HT1080 (cell line): ENCODE measurements around the gene USP43. TPM values are rescaled to one million over a fixed set of nuclear protein-coding genes. Genes with fewer than 3 reads are reported as not detected.
"Not testable (repeated sequence)": the region's sequence is repeated elsewhere in the genome, so short reads cannot be mapped to it uniquely, and the experiment has no call there.

Experiments
- DNase-seq: peaks from one replicate; pipeline ENCODE4 v3.0.0-alpha.2; 2015; ENCODE audit warnings: low read depth
- total RNA-seq: library from RNA; depleted of rRNA; stranded (reverse); fragments of >200 nt; shearing (Covaris generic); gene quantifications from 2 replicates; pipeline ENCODE4 v1.2.3, GENCODE V29; 2014

The USP43 gene
- total RNA-seq, 1 experiment from 2014 or later: 0.84 TPM

GRCh38 chr17:9663511-9663910 is 18.2 kb downstream of the USP43 start:
- DNase-seq: not testable (repeated sequence)

DNA sequence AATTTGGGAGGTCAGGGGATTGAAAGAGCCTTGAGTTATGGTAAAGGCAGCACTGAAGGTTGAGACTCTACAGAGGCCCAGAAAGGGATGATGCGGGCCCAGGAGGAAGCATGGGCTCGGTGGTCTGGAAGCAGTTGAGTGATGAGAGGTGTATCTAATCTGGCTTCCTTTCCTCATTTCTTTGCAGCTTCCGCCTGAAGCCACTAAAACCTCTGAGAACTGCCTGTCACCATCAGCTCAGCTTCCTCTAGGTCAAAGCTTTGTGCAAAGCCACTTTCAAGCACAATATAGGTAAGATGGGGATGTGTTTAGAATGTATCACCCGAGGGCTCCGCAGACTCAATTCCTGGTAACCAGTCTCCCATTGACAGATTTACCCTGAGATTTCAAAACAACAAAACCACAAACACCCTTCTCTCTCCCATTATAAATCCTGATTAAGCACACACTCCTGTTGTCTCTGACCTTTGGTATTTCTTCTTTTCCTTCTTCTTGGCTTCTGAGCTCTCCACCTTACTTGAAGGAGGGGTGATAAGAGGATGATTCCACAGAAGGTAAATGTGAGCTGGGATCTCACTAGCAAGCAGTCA is 21.2 kb downstream of the USP43 start:
- DNase-seq: no peak

- peak; percentile 95 for DNase-seq
Observed at GRCh38 chr17:9668517-9668916, 23.2 kb downstream of the USP43 start.

DNA sequence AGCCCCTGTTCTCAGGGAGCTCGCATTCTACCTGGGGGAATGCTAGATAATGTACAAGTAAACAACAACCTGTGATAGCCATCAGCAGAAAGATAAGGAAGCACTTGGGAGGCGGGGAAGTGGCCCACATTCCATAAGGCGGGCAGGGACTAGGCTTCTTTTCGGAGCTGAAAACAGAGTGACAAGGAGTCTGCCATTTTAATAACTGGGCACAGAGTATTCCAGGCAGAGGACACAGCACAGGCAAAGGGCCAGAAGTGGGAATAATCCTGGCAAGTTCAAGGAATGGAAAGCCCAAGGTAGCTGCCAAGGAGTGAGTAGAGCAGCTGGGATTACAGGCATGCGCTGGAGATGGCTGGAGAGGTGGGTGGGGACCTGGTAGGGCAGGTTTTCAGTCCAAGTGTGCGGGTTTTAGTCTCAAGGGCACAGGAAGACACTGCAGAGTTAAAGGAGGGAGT is 24.3 kb downstream of the USP43 start:
- no peak for DNase-seq

- DNase-seq: peak; percentile 72
Observed at GRCh38 chr17:9670596-9670995, 25.3 kb downstream of the USP43 start.

DNA sequence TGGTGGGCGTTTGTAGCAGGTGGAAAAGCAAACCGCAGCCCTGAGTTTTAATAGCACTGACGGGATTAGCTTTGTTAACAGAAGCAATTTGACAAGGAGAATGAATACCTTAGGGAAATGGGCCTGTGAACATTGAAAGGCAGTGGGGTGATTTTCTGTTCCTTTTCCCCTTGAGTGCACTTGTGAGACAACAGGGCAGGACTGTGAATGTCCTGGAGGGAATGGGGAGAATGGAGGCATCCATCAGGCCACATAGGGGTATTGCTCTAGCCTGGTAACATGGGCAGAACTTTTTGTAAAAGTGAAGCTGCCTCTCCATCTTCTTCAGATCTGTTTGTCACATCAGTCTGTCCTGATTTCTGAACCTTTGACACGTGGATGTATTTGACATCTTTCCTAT is 26.2 kb downstream of the USP43 start:
- DNase-seq: no peak

DNA sequence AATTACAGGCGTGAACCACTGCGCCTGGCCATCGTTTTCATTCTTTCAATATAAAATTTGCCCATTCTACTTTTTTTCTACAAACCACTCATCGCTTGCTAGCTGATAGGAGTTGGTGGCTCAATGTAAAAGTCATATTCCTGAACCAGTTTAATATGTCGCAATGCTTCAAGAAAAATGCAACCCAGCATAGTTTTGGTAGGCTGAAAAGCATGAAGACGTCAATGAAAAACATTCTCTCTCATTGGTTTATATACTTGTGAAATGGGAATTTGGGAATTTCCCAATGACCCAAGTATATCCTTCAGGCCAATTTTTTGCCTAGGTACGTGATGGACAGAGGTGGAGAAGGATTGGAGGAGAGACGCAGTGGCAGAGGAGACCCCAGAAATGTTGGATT is 26.9 kb downstream of the USP43 start:
- no peak for DNase-seq

- no peak for DNase-seq
Observed at GRCh38 chr17:9672691-9673090, 27.4 kb downstream of the USP43 start.

GRCh38 chr17:9676084-9676483 is 30.8 kb downstream of the USP43 start:
- DNase-seq: no peak

- peak; percentile 97 for DNase-seq
Observed at GRCh38 chr17:9676820-9677310, 31.5 kb downstream of the USP43 start.

DNA sequence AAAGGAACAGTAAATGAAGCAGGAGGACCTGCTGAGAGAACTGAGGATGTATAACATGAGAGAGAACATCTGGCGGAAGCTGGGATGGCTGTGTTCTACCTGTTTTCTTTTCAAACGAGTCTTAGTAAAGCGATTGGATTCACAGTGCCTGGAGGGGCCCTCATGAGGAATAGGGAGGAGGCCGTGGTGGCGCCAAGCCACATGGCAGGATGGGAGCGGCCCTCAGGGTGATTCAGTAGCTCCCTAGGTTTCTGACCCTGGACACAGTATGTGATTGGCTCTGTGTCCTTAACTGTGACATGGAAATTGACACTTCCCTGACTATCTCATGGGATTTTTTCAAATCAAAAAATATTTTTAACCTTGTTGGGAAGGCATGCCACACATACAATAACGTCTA is 32.1 kb downstream of the USP43 start:
- DNase-seq: peak; percentile 58

- DNase-seq: no peak
Observed at GRCh38 chr17:9677896-9678295, 32.6 kb downstream of the USP43 start.

GRCh38 chr17:9684955-9685621 is 39.8 kb downstream of the USP43 start:
- DNase-seq: peak; percentile 49

- no peak for DNase-seq
Observed at GRCh38 chr17:9693755-9694154, 48.4 kb downstream of the USP43 start.

DNA sequence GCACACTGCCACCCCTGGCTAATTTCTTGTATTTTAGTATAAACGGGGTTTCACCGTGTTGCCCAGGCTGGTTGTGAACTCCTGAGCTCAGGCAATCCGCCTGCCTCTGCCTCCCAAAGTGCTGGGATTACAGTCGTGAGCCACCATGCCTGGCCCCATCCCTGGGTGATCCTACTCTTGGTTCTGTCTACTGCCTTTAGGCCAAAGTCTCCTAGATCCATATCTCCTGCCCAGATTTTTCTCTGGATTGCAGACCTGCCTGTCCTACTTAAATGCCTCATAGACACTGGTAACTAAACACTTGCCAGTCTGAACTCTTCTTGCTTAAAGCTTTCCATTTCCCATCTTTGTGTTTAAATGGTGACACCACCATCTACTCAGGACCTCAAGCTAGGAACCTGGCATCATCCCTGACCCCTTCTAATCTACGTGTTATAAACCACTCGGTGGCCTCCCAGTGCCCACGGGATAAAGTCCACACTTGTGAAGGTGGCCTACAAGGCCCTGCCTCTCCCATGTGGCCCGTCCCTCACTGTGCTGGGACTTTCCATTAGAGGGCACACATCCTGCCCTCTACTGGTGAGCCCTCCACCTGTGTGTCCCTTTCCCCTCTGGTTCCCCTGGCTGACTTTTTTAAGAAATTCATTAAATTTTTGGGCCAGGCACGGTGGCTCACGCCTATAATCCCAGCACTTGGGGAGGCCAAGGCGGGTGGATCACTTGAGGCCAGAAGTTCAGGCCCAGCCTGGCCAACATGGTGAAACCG is 51.1 kb downstream of the USP43 start:
- no peak for DNase-seq

DNA sequence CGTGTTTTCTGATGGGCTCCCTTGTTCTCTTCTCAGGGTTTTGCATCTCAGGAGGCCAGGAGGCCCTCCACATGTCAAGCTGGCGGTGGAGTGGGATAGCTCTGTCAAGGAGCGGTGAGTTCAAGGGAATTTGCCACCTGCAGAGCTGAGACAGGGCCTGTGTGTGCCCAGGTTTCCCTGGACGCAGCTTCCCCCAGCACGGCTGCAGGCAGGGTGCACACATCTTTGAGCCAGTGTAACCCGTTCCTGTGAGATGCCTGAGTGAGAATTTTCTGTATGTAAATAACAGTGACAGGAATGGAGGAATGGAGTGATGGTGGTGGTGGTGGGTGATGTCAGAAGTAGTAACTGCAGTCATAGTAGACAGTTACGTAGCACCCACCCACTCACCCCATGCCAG is 54.8 kb downstream of the USP43 start:
- no peak for DNase-seq

GRCh38 chr17:9700754-9701476 is 55.6 kb downstream of the USP43 start:
- DNase-seq: peak; percentile 24

DNA sequence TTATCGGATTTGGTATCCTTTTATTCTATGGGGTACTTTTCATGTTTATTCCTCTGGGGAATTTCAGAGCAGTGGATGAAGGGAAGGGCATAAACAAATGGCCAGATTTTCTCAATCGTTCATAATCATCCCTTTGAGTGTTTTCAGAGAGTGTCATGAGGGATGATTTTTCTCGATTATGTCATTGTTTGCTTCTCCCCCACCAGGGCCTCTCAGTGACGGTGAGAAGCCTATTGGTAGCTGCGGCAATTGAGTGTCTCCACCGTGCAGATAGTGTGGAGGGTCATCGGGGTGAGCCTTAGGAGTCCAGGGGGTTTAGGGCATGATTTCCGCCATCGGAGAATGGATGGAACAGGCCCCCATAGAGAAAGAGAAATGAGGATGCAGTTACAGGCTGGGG is 57.2 kb downstream of the USP43 start:
- DNase-seq: no peak

DNA sequence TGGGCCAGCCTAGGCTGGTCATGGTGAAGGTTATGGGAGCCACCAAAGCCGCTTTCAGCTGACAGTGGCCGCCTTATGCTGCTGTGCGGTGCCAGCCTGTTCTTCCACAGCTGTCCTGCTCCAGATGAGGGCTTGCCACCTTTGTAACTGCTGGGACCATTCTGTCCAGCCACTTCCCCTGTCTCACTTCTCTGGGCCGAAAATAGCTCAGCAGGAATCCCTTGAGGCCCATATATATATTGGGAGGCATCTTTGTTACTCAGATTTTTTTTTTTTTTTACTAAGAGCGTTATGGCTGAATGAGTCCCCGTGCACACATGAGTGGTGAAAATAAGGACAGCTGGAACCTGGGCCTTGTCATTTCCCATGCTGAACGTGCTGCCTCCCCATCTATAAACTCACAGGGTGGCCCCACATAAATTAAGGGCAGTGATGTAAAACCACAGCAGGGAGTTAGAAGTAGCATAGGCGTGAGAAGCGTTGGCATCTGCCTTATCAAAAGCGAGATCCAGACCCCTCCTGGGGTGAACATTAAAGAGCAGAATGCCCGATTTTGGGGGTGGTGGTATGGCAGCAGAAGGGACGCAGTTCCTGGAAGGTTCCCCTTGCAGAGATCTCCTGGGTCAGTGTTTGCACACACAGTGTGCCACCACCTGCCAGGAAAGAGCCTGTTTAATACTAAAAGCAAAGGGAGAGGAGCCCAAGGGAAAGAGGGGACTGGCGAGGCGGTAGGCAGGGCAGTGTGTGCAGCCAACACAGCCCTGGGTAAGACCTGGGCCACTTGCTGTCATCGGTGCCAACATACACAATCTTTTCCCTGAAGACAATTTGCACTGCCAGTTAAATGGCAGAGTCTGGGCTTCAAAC is 57.8 kb downstream of the USP43 start:
- DNase-seq: no peak

DNA sequence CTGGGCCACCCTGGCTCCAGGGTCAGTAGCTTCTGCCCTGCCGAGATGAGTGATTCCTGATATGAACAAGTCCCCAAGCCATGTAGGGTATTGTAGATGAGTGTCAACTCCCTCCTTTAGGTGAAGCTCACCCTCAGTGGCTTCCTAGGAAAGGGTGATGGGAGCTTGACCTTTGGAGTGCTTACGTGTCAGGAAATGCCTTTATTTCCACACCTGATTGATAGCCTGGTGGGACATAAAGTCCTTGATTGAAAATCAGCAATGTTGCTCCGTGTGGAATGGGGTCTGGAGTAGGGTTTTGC is 58.4 kb downstream of the USP43 start:
- DNase-seq: no peak

DNA sequence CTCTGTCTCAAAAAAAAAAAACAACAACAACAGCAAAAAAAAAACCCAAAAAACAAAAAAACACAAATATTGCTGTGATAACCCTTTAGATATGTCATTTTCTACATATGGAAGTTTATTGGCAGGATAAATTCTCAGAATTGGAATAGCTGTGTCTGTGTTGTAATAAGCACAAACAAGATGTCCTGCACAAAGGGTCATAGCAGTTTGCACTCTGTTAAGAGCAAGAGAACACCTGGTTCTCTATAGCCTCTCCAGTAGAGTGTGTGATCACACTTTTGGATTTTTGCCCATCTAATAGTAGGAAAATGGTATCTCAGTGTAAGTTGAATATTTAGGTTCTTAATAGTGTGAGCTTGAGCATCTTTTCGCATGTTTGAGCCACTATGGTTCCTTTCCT is 60.4 kb downstream of the USP43 start:
- no peak for DNase-seq
